22Rv1 (cell line): ENCODE results near the gene CGREF1.

Experiments
- CTCF ChIP-seq: fragments of 450-650 bp; IDR thresholded peaks from 2 replicates; pipeline ENCODE4 v1.5.1; 2017; ENCODE audit warnings: mild to moderate bottlenecking
- ZFX ChIP-seq: fragments of 450-650 bp; IDR thresholded peaks from 2 replicates; pipeline ENCODE4 v1.6.1; 2017; ENCODE audit warnings: antibody characterized with exemption, borderline replicate concordance

- TF ChIP-seq CTCF, result no peak
- no peak for TF ChIP-seq ZFX
These were observed 39.4 kb downstream of the CGREF1 start for GRCh38 chr2:27079233-27080139.
